ENCODE results near the gene ICAM2. TPM values are rescaled to one million over a fixed set of nuclear protein-coding genes. Genes with fewer than 3 reads are reported as not detected.
A peak's percentile ranks its signal among the peaks of the same experiment; 100 is the strongest.

The ICAM2 gene
- total RNA-seq, 4 donors from 2014 or later, result 7.2 to 71.1 (median 36.7) TPM

GRCh38 chr17:63967953-63968352, 52.5 kb downstream of the ICAM2 start:
- WGBS, 2 donors (ENCODE audit: low coverage in 1 of 2), result 78 to 96% methylated on average over 9 to 13 of the region's 19 CpGs
- Histone ChIP-seq H3K4me1 (peaks cover 0 to under 1% (median 0%) of the 10 kb centered on the region in 3 donors), H3K27ac (no peak overlapping the region), H3K4me3 (no peak overlapping the region), H3K27me3 (peaks cover 5% of the 10 kb centered on the region), H3K9me3 (no peaks in the 10 kb centered on the region), H3K36me3 (no peaks in the 10 kb centered on the region)
- TF ChIP-seq POLR2A (IDR thresholded peaks at IDR 0.05) (no peak), EP300 (IDR thresholded peaks at IDR 0.05) (no peak), POLR2AphosphoS5 (IDR thresholded peaks at IDR 0.05) (no peak)
- TF ChIP-seq, protein P1, sequence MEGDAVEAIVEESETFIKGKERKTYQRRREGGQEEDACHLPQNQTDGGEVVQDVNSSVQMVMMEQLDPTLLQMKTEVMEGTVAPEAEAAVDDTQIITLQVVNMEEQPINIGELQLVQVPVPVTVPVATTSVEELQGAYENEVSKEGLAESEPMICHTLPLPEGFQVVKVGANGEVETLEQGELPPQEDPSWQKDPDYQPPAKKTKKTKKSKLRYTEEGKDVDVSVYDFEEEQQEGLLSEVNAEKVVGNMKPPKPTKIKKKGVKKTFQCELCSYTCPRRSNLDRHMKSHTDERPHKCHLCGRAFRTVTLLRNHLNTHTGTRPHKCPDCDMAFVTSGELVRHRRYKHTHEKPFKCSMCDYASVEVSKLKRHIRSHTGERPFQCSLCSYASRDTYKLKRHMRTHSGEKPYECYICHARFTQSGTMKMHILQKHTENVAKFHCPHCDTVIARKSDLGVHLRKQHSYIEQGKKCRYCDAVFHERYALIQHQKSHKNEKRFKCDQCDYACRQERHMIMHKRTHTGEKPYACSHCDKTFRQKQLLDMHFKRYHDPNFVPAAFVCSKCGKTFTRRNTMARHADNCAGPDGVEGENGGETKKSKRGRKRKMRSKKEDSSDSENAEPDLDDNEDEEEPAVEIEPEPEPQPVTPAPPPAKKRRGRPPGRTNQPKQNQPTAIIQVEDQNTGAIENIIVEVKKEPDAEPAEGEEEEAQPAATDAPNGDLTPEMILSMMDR (IDR thresholded peaks at IDR 0.05), result no peak
- no peak for ATAC-seq

DNA sequence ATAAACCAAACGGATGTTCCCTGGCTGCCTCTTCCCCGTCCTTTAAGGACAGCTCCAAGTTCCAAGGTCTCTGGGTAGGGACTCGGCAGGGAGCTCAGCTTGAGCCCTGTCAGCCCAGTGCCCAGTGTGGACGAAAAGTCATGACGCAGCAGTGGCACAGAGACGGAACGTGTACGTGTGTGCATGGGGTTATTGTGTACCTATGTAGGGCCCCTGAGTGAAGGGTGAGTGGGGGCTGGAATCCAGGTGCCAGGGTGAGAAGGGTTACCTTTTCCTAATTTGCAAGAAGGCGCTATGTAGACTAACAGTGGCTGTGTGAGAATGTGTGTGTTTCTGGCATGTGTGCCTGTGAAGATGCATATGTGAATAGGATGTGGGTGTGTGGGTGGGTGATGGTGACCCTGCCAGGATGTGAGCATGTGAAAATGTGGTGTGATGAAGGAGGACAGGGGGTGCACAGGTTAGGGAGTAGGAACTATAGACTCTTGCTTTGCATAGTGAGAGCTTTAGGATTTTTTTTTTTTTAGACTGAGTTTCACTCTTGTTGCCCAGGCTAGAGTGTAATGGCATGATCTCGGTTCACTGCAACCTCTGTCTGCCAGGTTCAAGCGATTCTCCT, 53.7 kb downstream of the ICAM2 start:
- Histone ChIP-seq H3K4me1 (peaks cover 0 to 12% (median 0%) of the 10 kb centered on the region in 3 donors), H3K36me3 (no peaks in the 10 kb centered on the region), H3K4me3 (no peak overlapping the region), H3K27me3 (peaks cover under 1% of the 10 kb centered on the region), H3K27ac (no peak overlapping the region), H3K9me3 (no peaks in the 10 kb centered on the region)
- TF ChIP-seq POLR2AphosphoS5 (IDR thresholded peaks at IDR 0.05) (no peak), EP300 (IDR thresholded peaks at IDR 0.05) (no peak), POLR2A (IDR thresholded peaks at IDR 0.05) (no peak)
- TF ChIP-seq, protein P1 (IDR thresholded peaks at IDR 0.05), result no peak
- WGBS, 2 donors (ENCODE audit: low coverage in 1 of 2), result 59 to 88% methylated on average over 1 to 3 of the region's 11 CpGs
- ATAC-seq, result no peak

- Histone ChIP-seq H3K27ac (peak overlapping the region in 3 of 4 donors; percentile 49 to 72 (median 68)), H3K4me1 (peaks cover 0 to 25% (median 0%) of the 10 kb centered on the region in 3 donors), H3K36me3 (no peaks in the 10 kb centered on the region), H3K27me3 (peaks cover 6% of the 10 kb centered on the region), H3K9me3 (no peaks in the 10 kb centered on the region), H3K4me3 (no peak overlapping the region)
- no peak for TF ChIP-seq POLR2AphosphoS5 (IDR thresholded peaks at IDR 0.05)
- peak; percentile 29 for ATAC-seq
- 65 to 70% methylated on average over 3 to 4 of the region's 4 CpGs for WGBS, 2 donors (ENCODE audit: low coverage in 1 of 2)
Measured at GRCh38 chr17:63963123-63963522, 57.3 kb downstream of the ICAM2 start.

- no peaks in the 10 kb centered on the region for H3K36me3 ChIP-seq
- peaks cover 6% of the 10 kb centered on the region for H3K27me3 ChIP-seq
- 47% methylated on average over 3 of the region's 10 CpGs; no CpG with 5 or more reads in 1 of the 2 donors for WGBS, 2 donors (ENCODE audit: low coverage in 1 of 2)
- TF ChIP-seq POLR2AphosphoS5 (IDR thresholded peaks at IDR 0.05) (no peak), EP300 (IDR thresholded peaks at IDR 0.05) (no peak), POLR2A (IDR thresholded peaks at IDR 0.05) (no peak)
- TF ChIP-seq, protein P1 (IDR thresholded peaks at IDR 0.05), result no peak
- H3K9me3 ChIP-seq, result no peaks in the 10 kb centered on the region
- peak overlapping the region in 3 of 4 donors; percentile 49 to 72 (median 68) for H3K27ac ChIP-seq
- H3K4me1 ChIP-seq, result peaks cover 0 to 25% (median 0%) of the 10 kb centered on the region in 3 donors
- ATAC-seq, result no peak
- H3K4me3 ChIP-seq, result no peak overlapping the region
Measured at GRCh38 chr17:63962298-63962744, 58.1 kb downstream of the ICAM2 start.

- TF ChIP-seq, protein P1 (IDR thresholded peaks at IDR 0.05), result no peak
- TF ChIP-seq POLR2A (IDR thresholded peaks at IDR 0.05) (no peak), EP300 (IDR thresholded peaks at IDR 0.05) (no peak), POLR2AphosphoS5 (IDR thresholded peaks at IDR 0.05) (no peak)
- H3K4me3 ChIP-seq, result peak overlapping the region in 1 of 2 donors; percentile 30
- peak overlapping the region in 3 of 4 donors; percentile 49 to 72 (median 68) for H3K27ac ChIP-seq
- H3K9me3 ChIP-seq, result no peaks in the 10 kb centered on the region
- WGBS, 2 donors (ENCODE audit: low coverage in 1 of 2), result 0 to 13% methylated on average over 1 to 12 of the region's 37 CpGs
- H3K4me1 ChIP-seq, result peaks cover 0 to 25% (median 0%) of the 10 kb centered on the region in 3 donors
- peaks cover 6% of the 10 kb centered on the region for H3K27me3 ChIP-seq
- no peaks in the 10 kb centered on the region for H3K36me3 ChIP-seq
- ATAC-seq, result peak; percentile 80
Measured at GRCh38 chr17:63961355-63962212, 58.8 kb downstream of the ICAM2 start.

Measured in gastroesophageal sphincter (tissue), 4 donors.